Stimulated activated CD4-positive, alpha-beta T cell treated with anti-CD3 and anti-CD28 coated beads, Interleukin-15, amount 100 ng/mL, for 48 hours (primary cell): ENCODE data around the gene IPO9.

Experiments
- DNase-seq, 2 donors: peaks; one replicate each; pipeline ENCODE4 v3.0.0-alpha.2; 2020; ENCODE audit warnings: low read depth in 2 of 2

IPO9 gene

GRCh38 chr1:201828820-201829774 lies at the start of gene IPO9:
Gene IPO9, plus strand, starts transcription at chr1:201829157. Its CDS starts 53 bp downstream, at chr1:201829210.
- DNase-seq = peak; percentile 87 to 93

GRCh38 chr1:201779351-201779880 lies 49.5 kb upstream of the IPO9 start:
- DNase-seq = no peak

DNA sequence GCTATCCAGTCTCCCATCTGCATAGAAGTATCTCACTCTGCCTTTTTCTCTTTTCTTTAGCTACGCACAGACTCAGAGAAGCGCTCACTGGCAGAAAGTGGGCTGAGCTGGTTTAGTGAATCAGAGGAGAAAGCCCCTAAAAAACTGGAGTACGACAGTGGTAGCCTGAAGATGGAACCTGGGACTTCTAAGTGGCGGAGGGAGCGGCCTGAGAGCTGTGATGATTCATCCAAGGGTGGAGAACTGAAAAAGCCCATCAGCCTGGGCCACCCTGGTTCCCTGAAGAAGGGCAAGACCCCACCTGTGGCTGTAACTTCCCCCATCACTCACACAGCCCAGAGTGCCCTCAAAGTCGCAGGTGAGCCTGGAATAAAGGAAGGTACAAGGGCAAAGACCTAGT lies 48.0 kb upstream of the IPO9 start:
- DNase-seq = no peak

DNA sequence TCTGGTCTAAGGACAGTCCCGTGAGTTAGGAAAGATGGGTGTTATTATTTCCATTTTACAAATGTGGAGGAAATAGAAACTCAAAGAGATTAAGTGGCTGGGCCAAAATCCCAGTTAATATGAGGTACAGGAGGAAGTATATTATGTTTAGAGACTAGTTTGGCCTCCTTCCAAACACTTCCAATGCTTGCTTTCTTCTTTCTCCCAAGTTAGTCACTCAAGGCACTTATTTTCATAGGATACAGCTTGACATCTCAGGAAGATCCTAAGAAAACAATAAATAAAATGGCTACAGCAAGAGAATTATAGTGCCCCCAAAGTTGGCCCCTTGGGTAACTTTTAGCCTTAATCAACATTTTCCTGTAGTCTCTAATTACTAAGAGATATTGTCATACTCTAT lies 47.5 kb upstream of the IPO9 start:
- no peak for DNase-seq

DNA sequence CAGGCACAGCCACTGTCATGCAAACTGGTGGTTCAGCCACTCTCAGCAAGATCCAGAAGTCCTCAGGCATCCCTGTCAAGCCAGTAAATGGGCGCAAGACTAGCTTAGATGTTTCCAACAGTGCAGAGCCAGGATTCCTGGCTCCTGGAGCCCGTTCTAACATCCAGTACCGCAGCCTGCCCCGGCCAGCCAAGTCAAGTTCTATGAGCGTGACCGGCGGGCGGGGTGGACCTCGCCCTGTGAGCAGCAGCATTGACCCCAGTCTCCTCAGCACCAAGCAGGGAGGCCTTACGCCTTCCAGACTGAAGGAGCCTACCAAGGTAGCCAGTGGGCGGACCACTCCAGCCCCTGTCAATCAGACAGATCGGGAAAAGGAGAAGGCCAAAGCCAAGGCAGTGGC lies 46.6 kb upstream of the IPO9 start:
- no peak for DNase-seq

- no peak for DNase-seq
These were observed 45.9 kb upstream of the IPO9 start for GRCh38 chr1:201783058-201783457.

- no peak for DNase-seq
These were observed 45.4 kb upstream of the IPO9 start for GRCh38 chr1:201783572-201783971.

GRCh38 chr1:201785291-201785690 lies 43.7 kb upstream of the IPO9 start:
- DNase-seq = no peak

DNA sequence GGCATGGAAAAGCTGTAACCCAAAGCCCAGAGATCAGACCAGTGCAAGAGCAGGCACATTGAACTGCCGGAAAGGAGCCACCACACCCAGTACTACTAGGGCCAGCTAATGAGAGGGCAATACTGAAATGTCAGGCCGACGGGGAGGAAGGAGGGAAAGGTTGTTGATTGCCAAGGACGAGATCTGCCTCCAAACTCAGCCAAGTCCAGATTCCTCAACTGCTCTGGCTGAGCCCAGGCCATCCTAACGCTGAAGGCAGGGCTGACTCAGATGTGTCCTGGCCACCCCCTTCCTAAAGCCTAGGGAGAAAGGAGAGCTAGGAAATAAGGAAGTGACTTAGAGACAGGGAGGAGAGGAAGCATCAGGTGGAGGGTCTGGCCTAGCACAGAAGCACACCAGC lies 42.1 kb upstream of the IPO9 start:
- no peak for DNase-seq

DNA sequence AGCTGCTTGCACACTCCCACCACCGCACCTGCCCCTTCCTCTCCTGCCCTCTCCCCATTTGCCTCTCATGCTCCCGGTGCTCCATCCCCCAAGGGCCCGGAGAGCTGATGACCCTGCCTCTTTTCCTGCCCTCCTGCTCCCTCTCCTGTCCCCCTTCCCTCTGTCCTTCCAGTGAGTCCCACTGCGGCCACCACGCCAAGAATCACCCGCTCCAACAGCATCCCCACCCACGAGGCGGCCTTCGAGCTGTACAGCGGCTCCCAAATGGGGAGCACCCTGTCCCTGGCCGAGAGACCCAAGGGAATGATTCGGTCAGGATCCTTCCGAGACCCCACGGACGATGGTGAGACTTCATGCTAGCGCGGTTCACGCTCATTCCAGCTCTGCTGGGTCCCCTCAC lies 40.7 kb upstream of the IPO9 start:
- no peak for DNase-seq

GRCh38 chr1:201789245-201789644 lies 39.7 kb upstream of the IPO9 start:
- no peak for DNase-seq

DNA sequence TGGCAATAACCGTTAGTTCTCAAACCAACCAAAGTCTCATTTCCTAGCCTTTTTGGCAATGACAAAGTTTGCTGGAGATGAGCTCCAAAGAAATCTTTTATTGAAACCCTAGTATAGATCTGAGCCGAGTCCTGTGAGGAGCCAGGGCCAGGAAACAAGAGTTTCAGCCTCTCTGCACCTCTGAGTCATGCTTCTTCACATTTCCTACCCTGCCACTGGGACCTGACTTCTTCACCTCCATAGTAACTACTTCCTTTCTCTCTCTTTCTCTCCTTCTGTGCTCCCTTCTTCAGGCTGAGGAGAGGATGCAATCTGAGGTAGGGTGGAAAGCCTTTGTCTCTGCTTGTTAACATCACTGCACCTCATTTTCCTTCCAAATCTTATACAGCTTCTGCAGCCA lies 38.7 kb upstream of the IPO9 start:
- DNase-seq = no peak

- DNase-seq = no peak
These were observed 37.7 kb upstream of the IPO9 start for GRCh38 chr1:201791051-201791778.

DNA sequence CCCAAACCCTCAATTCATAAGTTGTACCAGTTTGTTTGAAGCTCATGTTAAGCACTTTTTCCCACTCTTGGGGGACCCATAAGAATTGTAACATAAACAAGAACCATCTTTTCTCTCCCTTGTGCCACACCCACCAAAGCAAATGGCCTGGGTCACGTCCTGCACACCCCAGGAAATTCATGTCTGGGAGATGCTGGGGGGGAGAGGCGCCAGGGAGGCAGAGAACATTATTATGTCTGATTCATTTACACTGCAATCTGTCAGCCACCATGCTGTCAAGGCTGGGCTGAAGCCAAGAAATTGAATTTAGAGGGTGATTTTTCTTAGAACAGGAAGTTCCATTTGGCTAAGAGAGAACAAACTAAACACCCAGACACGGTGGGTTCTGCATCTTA lies 37.2 kb upstream of the IPO9 start:
- DNase-seq = no peak

DNA sequence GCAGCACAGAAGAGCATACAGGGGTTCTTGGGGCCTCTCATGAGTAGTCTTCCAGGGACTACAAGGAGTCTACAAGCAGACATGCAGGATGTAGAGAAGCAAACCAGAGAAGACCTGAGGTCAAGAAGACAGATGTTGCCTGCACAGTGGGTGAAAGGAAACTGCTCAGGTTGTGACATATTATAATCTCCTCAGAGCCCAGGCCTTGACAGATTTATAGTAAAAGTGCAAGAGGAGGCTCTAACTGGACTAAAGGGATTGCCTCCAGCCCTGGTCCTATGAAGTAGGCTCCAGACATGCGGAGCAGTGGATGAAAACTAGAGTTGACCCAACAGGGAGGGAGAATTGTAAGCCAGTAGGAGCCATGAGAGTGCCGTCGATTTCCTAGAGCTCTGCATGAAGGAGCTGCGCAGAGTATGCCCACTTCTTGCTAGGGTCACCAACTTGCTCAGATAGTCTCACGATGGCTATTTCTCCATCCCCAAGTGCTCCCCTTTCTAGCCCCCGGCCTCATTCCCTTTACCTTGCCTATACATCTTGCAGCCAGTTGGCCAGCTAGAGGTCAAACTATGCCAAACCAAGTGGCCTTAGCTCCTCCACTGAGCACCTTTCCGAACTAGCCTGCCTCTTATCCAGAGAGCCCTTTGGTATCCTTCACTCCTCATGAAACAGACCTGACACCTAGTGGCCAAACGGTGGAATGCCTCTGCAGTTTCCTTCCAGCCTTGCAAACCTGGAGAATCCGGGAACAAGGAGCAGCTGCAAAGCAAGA lies 36.2 kb upstream of the IPO9 start:
- DNase-seq = peak; percentile 17 to 30

DNA sequence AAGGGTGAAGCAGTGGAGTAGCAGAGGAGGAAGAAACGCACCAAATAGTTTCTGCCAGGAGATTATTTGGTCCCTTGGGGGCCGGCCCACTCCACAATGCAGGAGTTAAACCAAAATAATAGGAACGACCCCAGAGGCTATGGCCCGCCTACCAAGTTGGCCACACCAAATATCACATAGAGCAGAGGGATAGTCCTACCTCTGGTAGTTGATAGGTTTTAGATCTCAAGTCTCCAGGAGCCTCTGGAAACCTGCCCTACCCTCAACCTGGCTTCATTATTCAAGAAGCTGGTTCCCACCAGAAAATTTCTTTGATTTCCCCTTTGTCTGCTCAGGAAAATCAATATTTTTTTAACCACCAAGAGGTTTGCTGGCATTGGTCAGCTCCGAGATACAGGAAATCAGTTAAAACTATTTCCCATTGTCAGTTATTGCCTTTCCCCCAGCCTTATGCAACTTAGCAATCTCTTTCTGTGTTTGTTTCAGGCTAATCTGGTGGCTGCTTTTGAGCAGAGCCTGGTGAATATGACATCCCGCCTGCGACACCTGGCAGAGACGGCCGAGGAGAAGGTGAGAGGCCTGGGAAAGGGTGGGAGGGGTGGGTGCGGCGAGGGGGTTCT lies 35.5 kb upstream of the IPO9 start:
- no peak for DNase-seq

DNA sequence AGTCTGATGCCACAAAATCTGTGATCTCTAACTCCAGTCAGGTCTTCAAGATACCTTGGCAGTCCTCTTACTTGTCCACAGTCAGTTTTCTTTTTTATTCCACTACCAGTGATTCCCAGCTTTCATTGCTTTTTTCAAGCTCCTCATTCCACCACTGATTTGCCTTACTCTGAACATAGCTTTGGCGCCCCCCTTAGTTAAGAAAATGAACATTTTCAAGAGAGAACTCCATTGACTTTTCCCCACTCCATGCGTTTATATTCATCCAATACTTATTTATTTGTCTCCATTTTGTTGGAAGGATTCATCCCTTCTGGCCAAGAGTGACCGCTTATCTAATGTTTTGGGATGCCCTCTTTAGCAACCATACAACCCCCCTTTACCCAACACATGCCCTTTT lies 33.9 kb upstream of the IPO9 start:
- DNase-seq = no peak

DNA sequence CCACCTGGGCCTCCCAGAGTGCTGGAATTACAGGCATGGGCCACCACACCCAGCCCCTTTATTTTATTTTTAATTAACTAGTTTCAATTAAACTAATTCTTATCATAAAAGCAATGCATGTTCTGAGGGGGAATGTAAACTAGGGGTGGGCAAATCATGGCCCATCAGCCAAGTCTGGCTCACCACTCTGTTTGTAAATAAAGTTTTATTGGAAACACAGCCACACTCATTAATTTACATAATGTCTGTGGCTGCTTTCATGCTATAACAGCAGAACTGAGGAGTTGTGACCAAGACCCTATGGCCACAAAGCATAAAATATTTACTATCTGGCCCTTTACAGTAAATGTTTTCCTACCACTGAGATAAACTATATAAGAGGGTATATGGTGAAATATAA lies 28.7 kb upstream of the IPO9 start:
- DNase-seq = no peak

DNA sequence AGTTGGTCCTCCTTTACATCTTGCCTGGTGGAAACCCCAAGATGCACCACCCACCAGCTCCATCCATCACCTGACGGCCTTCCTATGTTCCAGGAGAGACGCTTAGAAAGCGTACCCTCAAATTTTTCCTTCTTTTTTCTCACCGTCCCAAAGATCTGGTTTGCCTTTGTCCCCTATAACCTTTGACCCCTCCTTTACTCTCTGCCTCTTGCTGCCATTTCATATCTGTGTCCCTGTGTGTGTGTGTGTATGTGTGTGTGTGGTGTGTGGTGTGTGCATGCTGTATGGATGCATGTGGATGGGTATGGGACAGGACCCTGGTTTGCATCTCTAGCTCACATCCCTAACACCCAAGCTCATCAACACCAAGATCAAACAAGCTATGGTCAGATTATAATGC lies 22.2 kb upstream of the IPO9 start:
- no peak for DNase-seq

DNA sequence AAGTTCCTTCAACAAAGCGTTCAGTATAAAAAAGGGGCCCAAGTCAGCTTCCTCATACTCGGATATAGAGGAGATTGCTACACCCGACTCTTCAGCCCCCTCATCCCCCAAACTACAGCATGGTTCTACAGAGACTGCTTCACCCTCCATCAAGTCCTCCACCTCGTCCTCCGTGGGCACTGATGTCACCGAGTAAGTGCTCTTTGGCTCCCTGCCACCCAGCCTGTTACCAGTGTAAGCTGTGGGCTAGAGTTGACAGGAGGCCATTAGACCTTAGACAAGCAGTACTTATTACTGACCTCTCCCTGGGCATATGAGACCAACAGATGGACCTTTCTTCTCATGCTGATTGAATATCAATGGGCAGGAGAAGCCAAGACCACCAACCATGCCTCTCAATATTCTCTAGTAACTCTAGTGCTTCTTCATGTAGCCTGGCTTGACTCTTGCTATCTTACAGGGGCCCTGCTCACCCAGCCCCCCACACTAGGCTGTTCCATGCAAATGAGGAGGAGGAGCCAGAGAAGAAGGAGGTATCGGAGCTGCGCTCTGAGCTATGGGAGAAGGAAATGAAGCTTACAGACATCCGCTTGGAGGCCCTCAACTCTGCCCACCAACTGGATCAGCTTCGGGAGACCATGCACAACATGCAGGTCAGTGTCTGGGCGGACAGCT lies 20.9 kb upstream of the IPO9 start:
- DNase-seq = no peak

DNA sequence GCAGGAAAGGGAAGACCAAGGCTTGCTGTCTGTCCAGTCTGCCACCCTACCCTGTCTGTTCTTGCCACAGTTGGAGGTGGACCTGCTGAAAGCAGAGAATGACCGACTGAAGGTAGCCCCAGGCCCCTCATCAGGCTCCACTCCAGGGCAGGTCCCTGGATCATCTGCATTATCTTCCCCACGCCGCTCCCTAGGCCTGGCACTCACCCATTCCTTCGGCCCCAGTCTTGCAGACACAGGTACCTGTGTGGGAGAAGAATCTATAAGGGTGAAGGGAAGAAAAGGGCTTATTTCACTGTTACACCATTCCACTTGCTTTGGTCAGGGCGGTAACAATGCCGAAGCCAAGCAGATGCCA lies 20.3 kb upstream of the IPO9 start:
- DNase-seq = no peak
